ENCODE results near the gene HK3. TPM values are rescaled to one million over a fixed set of nuclear protein-coding genes. Genes with fewer than 3 reads are reported as not detected.

Gene HK3
- total and polyA plus RNA-seq, 2 of the 8 experiments (the other 6 are each of a cell fraction or from before 2014, with no cell fraction given): not detected

DNA sequence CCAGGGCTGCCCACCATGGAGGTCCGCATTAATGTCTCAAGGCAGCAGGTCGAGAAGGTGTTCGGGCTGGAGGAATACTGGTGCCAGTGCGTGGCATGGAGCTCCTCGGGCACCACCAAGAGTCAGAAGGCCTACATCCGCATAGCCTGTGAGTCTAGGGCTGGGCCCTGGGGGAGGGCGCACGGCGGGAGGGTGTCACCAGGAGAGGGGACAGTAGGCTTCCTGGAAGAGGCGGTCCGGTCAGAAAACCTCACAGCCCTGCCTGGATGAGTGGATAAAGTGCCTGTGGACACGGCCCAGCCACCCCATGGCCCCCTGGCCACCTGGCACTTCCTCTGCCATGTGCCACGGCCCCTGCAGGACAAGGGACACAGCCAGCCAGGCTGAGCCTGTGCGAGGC lies 31.0 kb downstream of the HK3 start (continued):
- TF ChIP-seq, protein P1, sequence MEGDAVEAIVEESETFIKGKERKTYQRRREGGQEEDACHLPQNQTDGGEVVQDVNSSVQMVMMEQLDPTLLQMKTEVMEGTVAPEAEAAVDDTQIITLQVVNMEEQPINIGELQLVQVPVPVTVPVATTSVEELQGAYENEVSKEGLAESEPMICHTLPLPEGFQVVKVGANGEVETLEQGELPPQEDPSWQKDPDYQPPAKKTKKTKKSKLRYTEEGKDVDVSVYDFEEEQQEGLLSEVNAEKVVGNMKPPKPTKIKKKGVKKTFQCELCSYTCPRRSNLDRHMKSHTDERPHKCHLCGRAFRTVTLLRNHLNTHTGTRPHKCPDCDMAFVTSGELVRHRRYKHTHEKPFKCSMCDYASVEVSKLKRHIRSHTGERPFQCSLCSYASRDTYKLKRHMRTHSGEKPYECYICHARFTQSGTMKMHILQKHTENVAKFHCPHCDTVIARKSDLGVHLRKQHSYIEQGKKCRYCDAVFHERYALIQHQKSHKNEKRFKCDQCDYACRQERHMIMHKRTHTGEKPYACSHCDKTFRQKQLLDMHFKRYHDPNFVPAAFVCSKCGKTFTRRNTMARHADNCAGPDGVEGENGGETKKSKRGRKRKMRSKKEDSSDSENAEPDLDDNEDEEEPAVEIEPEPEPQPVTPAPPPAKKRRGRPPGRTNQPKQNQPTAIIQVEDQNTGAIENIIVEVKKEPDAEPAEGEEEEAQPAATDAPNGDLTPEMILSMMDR (IDR thresholded peaks at IDR 0.05; ENCODE audit: control extremely low read depth in 1 of 3, insufficient read depth in 1 of 3, low read depth in 1 of 3, low read length in 3 of 3): no peak
- TF ChIP-seq RNF2 (IDR thresholded peaks at IDR 0.05; ENCODE audit: borderline replicate concordance, low read depth, low read length, missing control alignments, poor library complexity, severe bottlenecking) (no peak), SIRT6 (IDR thresholded peaks at IDR 0.05; ENCODE audit: low read length) (no peak), KDM5A (IDR thresholded peaks at IDR 0.05; ENCODE audit: low read length) (no peak), TCF12 (IDR thresholded peaks at IDR 0.05; ENCODE audit: low read depth, low read length) (no peak), JUND (IDR thresholded peaks at IDR 0.05; ENCODE audit: low read length) (no peak), GTF2F1 (IDR thresholded peaks at IDR 0.05; ENCODE audit: borderline replicate concordance, low read depth, low read length) (no peak)

Measured in H1 (cell line).